22Rv1 (cell line): ENCODE measurements around the gene COL24A1.

Experiments
- H3K27ac ChIP-seq: fragments of 450-650 bp; 2 replicates; pipeline ENCODE4 v1.5.1; 2017
- ZFX ChIP-seq: fragments of 450-650 bp; IDR thresholded peaks from 2 replicates; pipeline ENCODE4 v1.6.1; 2017; ENCODE audit warnings: antibody characterized with exemption, borderline replicate concordance
- TF ChIP-seq, protein P1 (sequence below): fragments of 450-650 bp; IDR thresholded peaks from 2 replicates; pipeline ENCODE4 v1.5.1; 2017; ENCODE audit warnings: mild to moderate bottlenecking

Gene COL24A1

GRCh38 chr1:86175756-86176155 is 19.2 kb upstream of the COL24A1 start:
- TF ChIP-seq ZFX, result no peak
- TF ChIP-seq, protein P1, sequence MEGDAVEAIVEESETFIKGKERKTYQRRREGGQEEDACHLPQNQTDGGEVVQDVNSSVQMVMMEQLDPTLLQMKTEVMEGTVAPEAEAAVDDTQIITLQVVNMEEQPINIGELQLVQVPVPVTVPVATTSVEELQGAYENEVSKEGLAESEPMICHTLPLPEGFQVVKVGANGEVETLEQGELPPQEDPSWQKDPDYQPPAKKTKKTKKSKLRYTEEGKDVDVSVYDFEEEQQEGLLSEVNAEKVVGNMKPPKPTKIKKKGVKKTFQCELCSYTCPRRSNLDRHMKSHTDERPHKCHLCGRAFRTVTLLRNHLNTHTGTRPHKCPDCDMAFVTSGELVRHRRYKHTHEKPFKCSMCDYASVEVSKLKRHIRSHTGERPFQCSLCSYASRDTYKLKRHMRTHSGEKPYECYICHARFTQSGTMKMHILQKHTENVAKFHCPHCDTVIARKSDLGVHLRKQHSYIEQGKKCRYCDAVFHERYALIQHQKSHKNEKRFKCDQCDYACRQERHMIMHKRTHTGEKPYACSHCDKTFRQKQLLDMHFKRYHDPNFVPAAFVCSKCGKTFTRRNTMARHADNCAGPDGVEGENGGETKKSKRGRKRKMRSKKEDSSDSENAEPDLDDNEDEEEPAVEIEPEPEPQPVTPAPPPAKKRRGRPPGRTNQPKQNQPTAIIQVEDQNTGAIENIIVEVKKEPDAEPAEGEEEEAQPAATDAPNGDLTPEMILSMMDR, result no peak
- H3K27ac ChIP-seq, result no peak overlapping the region

GRCh38 chr1:86169625-86170024 is 13.1 kb upstream of the COL24A1 start:
- TF ChIP-seq ZFX, result no peak
- TF ChIP-seq, protein P1, result peak; percentile 17; the same call in 1 of the 2 replicates
- no peak overlapping the region for H3K27ac ChIP-seq

- TF ChIP-seq, protein P1, result no peak
- no peak for TF ChIP-seq ZFX
- H3K27ac ChIP-seq, result no peak overlapping the region
Measured at GRCh38 chr1:86159800-86160199, 3.2 kb upstream of the COL24A1 start.

GRCh38 chr1:86155807-86156565 is 586 bp downstream of the COL24A1 start:
- TF ChIP-seq, protein P1, result no peak
- TF ChIP-seq ZFX, result no peak

DNA sequence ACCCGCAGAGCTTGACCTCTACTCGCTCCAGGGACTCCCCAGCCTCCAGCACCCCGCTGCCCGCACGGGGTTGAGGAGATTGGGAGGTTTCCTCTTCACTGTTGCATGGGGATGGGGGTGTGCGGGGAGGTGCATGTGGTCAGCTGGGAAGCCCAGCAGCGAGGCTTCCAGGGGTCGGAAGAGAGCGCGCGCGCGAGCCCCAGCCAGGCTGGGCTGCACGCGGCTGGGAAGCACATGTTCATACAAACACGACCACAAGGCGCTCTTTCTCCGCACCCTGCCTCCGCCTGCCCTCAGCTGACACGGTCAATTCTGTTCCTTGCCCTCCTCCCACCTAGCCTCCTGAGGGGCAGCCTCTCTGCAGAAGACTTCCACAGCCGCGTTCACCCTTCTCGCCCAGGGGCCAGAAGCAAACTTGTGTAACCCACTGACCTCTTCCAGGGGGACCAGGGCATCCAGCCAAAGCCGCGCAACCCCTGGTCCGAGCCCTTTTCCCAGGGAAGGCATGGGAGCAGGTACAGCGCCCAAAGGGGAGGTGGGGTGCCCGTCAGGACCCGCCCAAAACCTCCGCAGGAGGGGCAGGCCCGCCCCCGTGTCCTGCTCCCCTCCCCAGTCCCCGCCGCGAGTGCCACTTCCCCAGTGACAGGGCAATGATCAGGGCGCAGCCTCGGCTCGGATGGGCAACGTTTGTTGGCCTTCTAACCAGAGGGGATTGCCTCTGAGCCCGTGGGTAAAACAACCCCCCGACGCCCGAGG is 1.3 kb downstream of the COL24A1 start:
- no peak overlapping the region for H3K27ac ChIP-seq
- TF ChIP-seq ZFX, result no peak
- TF ChIP-seq, protein P1, result no peak

More at GRCh38 chr1:86155807-86156565, 586 bp downstream of the COL24A1 start:
- no peak overlapping the region for H3K27ac ChIP-seq

DNA sequence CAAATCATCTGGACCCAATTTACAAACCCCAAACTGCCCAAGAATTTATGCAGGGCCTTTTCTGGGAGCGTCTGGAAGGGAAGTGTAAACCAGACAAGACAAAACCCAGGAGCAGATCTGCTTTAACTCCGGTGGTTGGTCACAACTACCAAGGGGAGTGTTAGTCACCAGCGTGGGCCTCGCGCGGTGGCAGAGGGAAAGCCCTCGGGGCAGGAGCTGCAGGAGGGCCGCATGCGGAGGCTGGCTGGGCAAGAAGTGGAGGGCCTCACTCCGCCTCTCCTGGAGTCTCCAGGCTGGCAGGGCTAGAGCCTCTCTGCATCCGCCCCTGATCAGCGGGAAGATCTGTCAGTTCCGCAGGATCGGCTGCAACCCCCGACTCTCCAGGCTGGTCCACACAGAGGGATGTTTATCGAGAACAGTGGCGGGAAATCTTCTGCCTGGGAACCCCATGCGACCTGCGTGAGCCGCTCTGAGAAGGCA is 2.0 kb downstream of the COL24A1 start:
- H3K27ac ChIP-seq, result no peak overlapping the region
- TF ChIP-seq ZFX, result no peak
- TF ChIP-seq, protein P1, result no peak

GRCh38 chr1:86153836-86154235 is 2.7 kb downstream of the COL24A1 start:
- no peak for TF ChIP-seq ZFX
- TF ChIP-seq, protein P1, result no peak
- H3K27ac ChIP-seq, result no peak overlapping the region
